ENCODE data around the gene MALRD1.
A peak's percentile ranks its signal among the peaks of the same experiment; 100 is the strongest.

MALRD1 gene

DNA sequence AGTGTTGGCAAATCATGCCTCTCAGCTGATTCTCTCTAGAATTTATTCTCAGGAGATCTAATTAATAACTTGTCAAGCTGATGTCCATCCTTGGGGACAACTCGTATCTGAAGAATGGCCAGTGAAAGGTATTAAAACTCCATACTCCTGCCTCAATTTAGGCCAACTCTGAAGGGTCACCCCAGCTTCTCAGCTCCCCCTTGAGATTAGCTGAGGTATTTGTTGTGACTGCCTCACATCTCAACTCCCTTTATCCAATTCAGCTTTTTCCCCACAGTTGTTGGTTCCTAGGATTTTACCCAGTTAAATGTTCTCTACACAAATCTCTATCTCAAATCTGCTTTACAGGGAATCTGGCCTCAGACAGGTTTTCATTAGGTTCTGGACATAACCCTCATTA lies 182.4 kb downstream of the MALRD1 start:
- DNase-seq (ENCODE audit: low spot score), result no peak

DNA sequence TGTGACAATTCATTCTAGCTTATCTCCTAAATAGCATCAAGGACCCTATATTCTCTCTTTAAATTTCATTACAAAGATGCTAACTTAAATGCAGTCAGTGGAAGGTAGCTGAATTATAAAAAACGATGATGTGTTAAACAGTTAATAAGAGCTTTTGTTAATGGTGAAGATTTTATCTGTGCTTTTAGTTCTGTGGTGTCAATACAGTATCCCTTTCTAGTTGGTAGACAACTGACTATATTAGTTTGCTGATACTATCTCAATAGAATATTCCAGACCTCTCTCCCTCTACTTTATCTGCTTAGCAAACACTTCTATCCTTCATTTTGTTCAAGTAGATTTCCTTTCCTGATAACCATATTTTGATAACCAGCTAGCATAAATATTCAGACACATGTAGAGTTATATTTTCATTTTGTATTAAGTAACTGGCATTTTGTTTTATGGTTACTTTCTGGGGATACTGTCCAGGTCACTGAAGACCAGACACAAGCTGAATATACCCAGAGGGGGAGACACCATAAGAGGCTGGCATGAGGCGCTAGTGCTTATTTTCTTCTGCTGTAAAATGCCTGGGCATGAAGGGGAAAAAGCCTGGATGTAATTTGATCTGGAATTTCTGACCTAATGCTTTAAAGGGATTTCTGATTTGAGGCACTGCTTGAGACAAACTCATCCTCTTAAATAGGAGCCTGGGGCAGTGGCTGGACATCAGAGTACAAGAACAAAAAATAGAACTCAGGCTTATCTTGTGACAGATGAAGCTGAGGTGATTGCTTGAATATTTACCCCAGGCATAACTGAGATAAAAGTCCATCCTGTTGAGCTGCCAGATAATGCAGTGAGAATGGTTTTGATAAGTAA lies 197.5 kb downstream of the MALRD1 start:
- no peak for DNase-seq (ENCODE audit: low spot score)

DNA sequence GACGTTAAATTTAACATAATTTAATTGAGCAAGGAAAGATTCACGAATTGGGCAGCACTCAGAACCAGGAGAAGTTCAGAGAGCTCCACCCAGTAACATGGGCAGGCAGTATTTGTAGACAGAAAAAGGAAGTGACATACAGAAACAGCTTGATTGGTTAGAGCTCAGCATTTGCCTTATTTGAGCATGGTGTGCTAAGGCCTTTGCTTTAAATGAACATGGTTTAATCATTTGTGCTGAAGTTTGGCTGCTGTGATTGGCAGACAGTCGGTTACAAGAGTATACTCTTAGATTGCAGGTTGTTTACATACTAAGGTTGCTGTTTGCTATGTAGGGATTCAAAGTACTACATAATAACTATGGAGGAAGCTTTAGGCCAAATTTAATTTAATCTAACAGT lies 199.2 kb downstream of the MALRD1 start:
- no peak for DNase-seq (ENCODE audit: low spot score)

DNA sequence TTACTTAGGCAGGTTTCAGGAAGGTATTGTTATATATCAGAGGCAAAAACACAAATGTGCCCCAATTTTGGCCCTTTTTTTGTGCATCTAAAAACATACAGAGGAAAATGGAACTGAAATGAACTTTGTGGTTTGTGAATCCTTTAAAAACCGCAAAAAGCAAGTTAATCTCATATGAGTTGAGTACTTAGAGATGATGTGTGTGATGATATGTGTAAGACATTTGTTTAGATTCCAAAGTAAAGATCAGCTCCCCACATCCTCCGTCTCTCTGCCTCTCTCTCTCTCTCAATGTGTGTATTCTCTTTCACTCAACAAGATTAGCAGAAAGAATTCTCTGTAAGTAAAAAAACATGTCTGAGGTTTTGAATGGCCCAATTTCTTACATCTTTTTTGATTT lies 201.9 kb downstream of the MALRD1 start:
- DNase-seq (ENCODE audit: low spot score), result no peak

DNA sequence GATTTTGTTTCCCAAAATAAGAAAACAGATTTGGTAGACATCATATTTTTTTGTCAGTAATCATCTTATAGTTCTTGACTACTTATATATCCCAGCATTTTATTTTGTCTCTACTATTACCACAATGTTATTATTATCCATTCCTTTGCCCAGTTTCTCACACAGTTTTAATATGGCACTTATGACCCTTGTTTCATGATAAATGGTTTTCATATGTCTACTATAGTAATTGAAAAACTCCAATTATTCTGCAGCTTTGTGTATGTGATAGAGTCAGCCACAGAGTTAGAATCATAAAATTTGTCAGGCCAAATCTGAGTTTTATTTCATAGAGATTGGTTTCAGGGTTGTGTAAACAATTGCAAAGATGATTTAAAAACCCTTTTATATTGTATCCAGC lies 203.9 kb downstream of the MALRD1 start:
- DNase-seq (ENCODE audit: low spot score), result no peak

DNA sequence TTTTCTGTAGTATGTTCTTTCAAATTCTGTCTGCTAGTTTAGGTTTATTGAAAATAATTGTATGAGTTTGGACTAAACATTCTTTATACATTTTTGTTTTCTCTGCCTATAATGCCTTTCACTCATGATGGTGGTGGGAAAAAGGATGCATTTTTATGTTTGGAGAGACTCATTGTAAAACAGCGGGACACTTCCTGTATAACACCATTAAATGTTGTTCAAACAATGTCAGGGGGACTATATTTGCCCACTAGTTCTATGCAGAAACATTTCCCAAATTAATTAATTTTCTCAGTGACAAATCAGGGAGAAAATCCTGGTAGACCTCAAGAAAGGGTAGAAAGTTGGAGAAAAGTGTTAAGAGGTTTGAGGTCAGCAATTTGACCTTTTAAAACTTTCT lies 207.7 kb downstream of the MALRD1 start:
- no peak for DNase-seq (ENCODE audit: low spot score)

DNA sequence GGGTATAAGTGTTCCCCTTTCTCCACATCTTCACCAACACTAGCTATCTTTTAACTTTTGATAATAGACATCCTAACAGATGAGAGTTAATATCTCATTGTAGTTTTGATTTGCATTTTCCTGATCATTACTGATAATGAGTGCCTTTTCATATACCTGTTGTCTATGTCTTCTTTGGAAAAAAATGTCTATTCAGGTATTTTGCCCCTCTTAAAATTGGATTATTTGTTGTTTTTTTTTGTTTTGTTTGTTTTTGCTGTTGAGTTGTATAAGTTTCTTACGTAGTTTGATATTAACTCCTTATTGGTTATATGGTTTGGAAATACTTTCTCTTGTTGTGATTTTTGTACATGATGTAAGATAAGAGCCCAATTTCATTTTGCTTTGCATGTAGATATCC lies 214.7 kb downstream of the MALRD1 start:
- no peak for DNase-seq (ENCODE audit: low spot score)

DNA sequence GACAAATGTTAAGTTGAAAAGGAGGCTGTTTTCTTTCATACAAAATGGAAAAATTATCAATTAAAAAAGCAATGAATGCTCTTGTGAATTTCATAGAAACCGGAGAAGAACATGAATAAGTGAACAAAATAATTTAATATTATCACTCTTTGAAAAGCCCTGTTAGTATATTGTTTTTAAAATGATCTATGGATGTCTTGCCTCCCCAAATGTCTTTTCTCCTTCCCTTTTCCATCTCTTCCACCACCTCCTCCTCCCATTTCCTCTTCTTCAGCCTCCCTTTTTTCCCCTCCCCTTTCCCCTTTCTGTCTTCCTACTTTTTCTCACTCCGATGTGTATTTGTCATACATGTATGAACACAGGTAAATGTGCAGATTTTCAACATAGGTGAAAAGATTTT lies 234.7 kb downstream of the MALRD1 start:
- no peak for DNase-seq (ENCODE audit: low spot score)

DNA sequence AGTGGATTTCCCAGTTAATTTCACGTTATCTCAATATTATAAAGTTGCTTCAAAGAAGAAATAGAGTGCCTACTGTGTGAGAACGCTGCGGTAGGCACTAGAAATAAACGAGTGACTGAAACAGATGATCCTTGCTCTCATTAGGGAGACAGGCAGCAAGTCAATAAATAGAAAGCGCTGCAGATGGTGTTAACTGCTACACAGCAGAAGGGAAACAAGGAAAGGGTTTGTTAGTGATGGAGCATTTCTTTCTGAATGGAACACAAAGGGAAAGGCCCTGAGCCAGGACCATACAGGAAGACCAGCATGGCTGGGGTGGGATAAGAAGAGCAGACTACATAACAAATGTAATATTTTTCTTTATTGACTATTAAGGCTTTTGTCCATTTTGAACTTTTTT lies 235.2 kb downstream of the MALRD1 start:
- no peak for DNase-seq (ENCODE audit: low spot score)

DNA sequence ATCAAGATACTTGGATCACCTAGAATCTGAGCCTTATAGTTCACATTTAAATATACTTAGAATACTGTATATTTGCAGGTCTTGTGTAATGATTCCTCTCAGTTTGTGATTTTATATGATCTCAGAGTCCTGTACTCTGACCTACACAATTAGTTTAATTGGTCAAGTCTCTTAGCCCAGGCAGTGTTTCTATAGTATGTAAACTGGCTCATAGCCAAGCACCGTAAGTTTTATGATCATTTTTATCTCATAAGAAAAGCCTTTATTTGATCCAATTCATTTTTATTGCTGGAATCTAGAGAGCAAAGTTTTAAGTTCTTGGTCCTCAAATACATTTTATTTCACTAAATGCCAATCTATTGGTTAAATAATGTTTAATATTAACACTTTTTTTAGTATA lies 242.2 kb downstream of the MALRD1 start:
- no peak for DNase-seq (ENCODE audit: low spot score)

DNA sequence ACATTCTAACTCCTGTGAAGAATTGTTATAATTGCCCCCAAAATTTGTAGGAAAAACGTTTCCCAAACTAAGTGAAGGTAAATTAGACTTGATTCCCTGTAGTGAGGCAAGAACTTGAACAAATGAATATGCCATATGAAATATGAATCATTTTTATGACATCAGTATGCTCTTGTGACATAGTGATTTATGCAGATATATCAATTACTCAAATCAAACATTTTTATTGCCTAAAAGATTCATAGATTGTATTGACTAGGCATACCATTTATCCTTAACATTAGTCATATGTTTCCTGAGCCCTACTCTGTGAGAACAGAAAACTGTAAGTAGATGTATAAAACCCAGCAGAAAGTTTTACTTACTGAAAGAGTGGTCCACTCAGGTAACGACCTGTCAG lies 245.6 kb downstream of the MALRD1 start:
- DNase-seq (ENCODE audit: low spot score), result no peak

DNA sequence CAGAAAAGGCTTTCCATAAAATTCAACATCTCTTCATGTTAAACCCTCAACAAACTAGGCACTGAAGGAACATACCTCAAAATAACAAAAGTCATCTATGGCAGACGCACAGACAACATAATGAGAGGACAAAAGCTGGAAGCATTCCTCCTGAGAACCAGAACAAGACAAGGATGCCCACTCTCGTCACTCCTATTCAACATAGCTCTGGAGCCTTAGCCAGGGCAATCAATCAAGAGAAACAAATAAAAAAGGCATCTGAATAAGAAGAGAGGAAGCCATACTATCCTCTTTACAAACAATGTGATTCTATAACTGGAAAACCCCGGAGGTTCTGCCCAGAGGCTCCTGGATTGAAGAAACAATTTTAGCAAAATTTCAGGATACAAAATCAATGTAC lies 251.0 kb downstream of the MALRD1 start:
- DNase-seq (ENCODE audit: low spot score), result no peak

DNA sequence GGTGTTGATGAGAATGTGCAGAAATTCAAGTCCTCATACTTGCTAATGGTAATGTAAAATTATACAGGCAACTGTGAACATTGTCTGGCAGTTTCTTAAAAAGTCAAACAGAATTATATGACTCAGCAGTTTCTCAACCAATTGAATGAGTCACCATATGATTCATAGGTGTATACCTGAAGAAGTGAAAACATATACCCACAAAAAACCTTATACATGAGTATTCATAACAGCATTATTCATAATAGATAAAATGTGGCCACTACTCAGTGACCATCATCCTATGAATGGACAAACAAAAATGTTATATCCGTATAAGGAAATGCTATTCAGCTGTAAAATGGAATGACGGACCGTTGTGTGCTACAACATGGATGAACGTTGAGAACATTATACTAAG lies 253.5 kb downstream of the MALRD1 start:
- peak; percentile 86 for DNase-seq (ENCODE audit: low spot score)

DNA sequence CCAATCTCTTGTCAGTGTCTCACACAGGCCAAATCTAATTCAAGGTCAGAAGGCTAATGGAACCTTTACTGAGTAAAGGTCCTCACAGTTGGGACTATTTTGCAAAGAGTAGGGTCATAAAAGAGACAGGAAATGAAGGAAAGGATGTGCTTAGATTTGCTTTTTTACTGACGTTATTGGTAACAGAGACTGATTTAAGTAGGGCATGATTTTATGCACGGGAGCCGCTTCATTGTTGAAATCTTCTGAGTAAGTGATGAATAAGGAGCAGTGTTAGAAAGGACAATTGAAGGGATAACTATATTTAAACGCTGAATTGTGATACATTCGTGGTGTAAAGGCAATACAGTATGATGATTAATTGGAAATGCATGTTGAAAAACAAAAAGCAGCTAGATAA lies 261.5 kb downstream of the MALRD1 start:
- DNase-seq (ENCODE audit: low spot score), result no peak

DNA sequence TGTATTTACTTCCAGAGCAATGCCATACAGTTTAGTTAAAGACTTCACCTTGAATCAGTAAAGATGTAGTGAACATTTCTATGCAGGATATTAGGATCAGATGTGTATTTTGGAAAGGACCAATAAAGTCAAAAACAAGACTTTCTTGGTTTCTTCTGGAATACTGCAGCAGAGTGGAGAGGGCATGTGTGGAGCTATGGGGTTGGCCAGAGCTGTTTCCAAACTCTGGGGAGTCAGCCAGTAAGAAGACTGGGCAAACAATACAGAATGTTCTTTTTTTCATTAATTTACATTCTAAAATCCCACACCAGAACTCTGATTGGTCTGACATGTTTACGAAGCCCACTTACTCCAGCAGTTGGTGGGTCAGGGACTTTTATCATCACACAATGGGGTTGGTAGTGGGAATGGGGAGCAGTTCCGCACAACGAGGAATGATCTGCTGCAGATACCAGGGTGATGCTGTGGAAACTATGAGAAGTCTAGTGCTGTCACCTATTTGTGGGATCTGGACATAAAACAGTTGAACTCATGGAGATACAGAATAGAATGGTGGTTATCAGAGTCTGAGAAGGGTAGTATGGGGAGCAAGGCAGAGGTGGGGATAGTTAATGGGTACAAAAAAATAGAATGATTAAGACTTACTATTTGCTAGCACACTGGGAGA lies 267.7 kb downstream of the MALRD1 start:
- no peak for DNase-seq (ENCODE audit: low spot score)

DNA sequence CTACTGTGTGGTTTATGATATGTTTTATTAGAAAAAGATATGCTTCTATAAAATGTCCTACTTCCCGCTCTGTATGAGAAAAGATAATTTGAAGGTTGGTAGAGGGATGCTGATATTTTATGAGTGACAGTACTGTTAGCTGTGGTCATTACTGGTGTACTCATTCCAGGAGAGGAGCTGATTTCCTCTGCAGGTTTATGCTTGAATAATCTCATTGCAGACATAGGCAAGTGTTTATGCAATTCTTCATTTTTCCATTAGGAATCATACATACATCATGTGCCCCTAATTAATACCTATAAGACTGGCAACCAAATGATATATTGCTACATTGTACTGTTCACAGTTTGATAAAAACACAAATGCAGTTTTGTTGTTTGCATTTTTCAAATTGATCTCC lies 269.4 kb downstream of the MALRD1 start:
- DNase-seq (ENCODE audit: low spot score), result no peak

DNA sequence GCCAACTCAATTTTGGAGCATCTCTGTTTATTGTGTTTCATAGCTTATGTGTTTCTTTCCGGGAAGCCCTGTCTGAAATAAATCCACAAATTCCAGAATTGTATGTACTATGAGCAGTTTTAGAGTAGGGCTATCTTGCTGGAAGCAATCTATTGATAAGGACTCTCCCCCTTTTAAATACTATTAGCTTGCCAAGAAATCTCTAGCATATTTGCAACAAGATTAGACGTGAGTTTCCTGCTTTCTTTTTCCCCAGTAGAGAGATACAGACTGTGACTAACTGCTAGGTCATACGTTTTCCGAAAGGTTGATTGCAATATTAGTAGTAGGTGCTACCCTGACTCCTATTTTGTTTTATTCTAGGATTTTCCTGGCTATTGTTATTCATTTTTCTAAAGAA lies 277.0 kb downstream of the MALRD1 start:
- DNase-seq (ENCODE audit: low spot score), result no peak

DNA sequence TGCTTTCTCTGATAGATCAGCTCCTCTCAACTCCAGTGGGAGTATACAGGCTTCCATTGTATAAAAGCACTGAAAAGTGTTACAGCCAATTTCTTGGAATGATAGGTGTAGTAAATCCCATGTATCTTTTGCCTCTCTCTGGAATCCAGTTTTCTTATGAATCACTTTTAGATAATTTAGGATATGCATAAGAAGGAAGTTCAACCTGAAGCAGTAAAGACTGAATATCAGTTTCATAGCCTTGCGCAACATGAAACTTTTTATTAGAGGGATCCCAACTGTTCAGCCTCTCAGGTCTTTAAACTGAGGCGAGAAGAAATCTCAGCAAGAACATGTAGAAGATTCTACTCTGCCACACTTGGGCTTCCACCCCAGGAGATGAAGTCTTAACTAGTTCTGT lies 280.0 kb downstream of the MALRD1 start:
- DNase-seq (ENCODE audit: low spot score), result no peak

DNA sequence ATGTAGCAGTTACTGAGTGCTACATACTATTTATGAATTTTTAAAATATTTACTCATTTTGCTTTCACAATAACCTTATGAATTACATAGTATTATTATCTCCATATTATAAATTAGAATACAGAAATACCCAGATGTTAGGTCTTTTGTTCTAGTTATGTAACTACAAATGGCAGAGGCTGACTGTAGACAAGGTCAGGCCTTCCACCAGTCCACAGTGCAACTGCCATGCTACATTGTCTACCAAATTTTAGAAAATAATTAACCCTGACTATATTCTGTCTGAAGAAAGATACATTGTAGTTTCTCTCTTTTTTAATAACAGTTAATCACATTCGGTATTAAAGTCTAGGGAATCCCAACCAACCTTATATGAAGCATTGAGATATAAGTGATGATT lies 280.9 kb downstream of the MALRD1 start:
- no peak for DNase-seq (ENCODE audit: low spot score)

DNA sequence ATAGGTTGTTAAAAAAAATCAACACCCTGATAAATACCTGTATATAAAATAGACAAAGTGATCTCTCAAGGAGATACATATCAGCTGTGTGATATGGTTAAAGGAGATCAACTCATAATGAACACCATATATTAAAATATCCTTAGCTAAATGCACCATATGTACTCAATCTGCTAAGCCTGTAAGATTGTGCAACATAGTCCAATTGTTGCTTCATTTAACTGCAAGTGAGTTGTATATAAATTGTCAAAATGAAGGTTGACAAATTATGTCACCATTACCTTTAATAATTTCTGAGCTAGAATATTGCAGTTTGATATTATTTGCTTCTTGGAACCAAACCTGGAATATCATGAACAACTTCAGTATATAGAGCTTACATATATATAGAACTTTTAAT lies 283.7 kb downstream of the MALRD1 start:
- DNase-seq (ENCODE audit: low spot score), result no peak

DNA sequence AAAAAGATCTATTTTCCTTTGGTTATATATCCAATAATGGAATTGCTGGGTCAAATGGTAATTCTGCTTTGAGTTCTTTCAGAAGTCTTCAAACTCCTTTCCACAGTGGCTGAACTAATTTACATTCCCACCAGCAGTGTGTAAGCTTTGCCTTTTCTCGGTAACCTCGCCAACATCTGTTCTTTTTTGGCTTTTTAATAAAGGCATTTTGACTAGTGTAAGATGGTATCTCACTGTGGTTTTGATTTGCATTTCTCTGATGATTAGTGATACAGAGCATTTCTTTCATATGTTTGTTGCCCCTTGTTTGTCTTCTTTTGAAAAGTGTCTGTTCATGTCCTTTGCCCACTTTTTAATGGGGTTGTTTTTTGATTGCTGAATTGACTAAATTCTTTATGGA lies 285.0 kb downstream of the MALRD1 start:
- no peak for DNase-seq (ENCODE audit: low spot score)

DNA sequence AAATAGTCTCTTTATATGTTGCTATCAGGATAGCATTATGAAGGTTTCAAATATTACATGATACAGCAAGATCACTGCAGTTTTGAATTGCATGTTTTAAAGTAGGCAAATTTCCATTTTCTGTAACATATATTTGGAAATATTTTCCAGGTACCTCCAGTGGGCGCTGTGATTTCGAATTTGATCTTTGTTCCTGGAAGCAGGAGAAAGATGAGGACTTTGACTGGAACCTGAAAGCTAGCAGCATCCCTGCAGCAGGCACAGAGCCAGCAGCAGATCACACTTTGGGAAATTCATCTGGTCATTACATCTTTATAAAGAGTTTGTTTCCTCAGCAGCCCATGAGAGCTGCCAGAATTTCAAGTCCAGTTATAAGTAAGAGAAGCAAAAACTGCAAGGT lies 299.0 kb downstream of the MALRD1 start:
- DNase-seq (ENCODE audit: low spot score), result peak; percentile 21

DNA sequence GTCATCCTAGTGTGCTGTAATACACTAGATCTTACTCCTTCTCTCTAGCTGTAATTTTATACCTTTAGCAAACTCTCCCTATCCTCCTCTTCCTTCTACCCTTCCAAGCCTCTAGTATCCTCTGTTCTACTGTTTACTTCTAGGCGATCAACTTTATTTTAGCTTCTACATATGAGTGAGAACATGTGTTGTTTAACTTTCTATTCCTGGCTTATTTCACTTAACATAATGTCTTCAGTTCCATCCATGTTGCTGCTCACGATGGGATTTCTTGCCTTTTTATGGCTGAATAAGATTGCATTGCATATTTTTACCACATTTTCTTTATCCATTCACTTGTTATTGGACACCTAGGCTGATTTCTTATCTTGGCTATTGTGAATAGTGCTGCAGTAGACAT lies 318.6 kb downstream of the MALRD1 start:
- DNase-seq (ENCODE audit: low spot score), result no peak

DNA sequence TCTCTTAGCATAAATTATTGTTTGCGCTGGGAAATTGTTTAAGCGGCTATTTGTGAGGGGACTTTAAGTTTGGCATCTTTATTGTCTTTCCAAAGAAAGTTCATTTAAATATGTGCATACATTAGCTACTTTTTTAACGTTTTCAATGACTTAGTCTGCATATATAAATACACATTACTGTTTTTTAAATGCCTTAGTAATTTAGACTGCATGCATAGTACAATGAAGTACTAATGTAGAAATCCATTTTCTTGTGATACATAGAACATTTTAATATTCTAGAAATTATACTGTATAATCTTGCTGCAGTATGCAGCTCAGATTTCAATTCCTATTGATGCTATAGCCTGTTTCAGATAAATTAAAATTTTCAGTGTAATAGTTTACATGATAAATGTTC lies 325.4 kb downstream of the MALRD1 start:
- no peak for DNase-seq (ENCODE audit: low spot score)

All from RKO (cell line).